22Rv1 (cell line): ENCODE measurements around the gene DENND6B.
"Not testable (repeated sequence)": the region's sequence is repeated elsewhere in the genome, so short reads cannot be mapped to it uniquely, and the experiment has no call there.

Experiments used
- CTCF ChIP-seq: fragments of 450-650 bp; IDR thresholded peaks from 2 replicates; pipeline ENCODE4 v1.5.1; 2017; ENCODE audit warnings: mild to moderate bottlenecking
- ZFX ChIP-seq: fragments of 450-650 bp; IDR thresholded peaks from 2 replicates; pipeline ENCODE4 v1.6.1; 2017; ENCODE audit warnings: antibody characterized with exemption, borderline replicate concordance

DNA sequence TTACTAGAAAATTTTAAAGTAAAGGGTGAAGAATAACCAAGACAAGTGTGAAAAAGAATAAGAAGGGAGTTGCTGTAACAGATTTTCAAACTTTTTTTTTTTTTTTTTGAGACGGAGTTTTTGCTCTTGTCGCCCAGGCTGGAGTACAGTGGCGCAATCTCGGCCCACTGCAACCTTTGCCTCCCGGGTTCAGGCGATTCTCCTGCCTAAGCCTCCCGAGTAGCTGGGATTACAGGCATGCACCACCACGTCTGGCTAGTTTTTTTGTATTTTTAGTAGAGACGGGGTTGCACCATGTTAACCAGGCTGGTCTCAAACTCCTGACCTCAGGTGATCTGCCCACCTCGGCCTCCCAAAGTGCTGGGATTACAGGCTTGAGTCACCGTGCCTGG, 37.0 kb upstream of the DENND6B start:
- not testable (repeated sequence) for TF ChIP-seq CTCF, ZFX
